Activated CD8-positive, alpha-beta memory T cell treated with anti-CD3 and anti-CD28 coated beads, Interleukin-2, amount 50 U/mL, for 24 hours (primary cell): ENCODE results near the gene EOLA2.
"Not testable (repeated sequence)": the region's sequence is repeated elsewhere in the genome, so short reads cannot be mapped to it uniquely, and the experiment has no call there.

Experiments used
- DNase-seq: peaks from one replicate; pipeline ENCODE4 v3.0.0-alpha.2; 2020; ENCODE audit errors: extremely low read depth

EOLA2 gene

DNA sequence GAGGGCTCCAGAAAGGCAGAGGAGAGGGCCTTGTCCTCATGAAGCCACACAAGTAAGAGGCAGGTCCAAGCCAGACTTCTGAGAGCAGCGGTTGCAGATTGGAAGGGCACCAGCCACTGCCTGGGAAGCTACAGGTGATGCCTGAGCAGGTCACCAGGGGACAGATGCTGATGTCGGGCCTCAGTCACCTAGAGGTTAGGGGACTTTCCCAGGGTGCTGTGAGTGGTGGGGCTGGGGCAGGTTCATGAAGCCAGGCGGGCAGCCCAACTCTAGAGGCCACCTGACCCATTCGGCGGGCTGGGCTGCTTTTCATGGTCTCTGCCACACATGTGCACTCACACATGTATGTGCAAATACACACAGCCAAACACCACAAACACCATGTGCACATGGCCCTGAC lies 5.3 kb downstream of the EOLA2 start:
- DNase-seq, result not testable (repeated sequence)

- not testable (repeated sequence) for DNase-seq
These were observed 6.1 kb downstream of the EOLA2 start for GRCh38 chrX:149932150-149932549.

DNA sequence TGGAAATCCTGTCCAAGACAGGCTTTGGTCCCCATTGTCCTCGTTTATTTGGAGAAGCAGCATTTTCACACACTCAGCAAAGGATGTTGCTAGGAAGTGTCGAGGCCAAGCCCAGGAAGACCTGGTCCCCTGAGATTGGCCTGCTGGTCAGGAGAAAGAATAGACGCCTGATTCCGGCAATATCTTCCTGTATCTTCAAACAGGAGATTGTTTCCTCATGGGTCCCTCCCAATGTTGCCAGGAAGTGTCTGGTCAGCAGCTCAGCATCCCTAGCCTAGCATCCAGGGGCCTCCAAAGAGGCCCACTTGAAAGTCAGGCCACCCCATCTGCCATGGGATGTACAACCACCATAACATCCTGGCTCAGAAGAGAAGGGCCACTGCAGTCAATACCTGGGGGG lies 6.9 kb downstream of the EOLA2 start:
- not testable (repeated sequence) for DNase-seq

GRCh38 chrX:149929400-149929799 lies 8.9 kb downstream of the EOLA2 start, which contains the start of gene HSFX4:
Gene HSFX4, plus strand, starts transcription at chrX:149929573. Its CDS starts 72 bp downstream, at chrX:149929645.
- not testable (repeated sequence) for DNase-seq

DNA sequence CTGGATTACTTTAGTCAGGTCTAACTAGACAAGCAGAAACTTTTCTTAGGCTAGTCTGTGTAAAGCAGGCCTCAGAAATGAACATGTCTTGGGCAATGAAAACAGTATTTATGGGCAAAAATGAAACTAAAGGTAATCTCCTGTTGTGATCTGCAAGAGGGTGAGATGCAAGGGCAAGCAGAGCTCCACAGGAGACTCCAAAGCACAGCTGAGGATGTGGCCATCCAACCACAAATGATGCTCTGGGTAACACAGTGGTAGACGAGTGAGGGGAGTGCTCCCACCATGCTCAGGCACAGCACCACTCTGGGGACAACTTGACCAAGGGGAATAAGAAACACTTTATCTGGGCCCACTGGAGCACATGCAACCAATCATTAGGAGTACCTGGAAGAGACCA lies 9.7 kb downstream of the EOLA2 start:
- not testable (repeated sequence) for DNase-seq

DNA sequence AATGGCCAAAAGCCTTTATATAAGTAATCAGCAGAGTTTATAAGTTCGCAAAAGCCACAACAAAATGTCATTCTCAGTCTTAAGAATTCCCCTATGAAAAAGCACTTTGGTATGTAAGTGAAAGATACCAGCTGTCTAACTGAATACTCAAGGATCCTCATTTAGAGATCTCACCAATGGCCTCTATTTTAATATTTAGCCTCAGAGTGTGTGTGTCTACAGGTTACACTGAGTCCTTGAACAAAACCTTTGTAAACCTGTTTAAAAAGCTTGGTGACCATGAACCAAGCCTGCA lies 10.4 kb downstream of the EOLA2 start:
- not testable (repeated sequence) for DNase-seq

GRCh38 chrX:149927245-149927963 lies 10.9 kb downstream of the EOLA2 start:
- DNase-seq, result not testable (repeated sequence)

DNA sequence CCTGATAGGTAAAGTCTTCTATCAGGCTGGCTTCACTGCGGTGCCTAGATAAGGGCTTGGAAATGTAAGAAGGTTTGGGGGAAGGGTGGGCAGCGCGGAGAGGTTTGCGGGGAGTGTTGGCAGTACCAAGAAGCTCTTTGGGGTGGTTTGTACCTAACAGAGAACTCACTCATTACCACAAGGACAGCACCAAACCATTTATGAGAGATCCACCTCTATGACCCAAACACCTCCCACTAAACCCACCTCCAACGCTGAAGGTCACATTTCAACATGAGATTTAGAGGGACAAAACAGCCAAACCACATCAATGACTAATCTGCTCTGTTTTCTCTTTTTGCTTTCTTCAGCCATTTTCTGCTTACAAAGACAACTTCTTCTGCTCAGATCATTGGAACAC lies 13.9 kb downstream of the EOLA2 start:
- not testable (repeated sequence) for DNase-seq

DNA sequence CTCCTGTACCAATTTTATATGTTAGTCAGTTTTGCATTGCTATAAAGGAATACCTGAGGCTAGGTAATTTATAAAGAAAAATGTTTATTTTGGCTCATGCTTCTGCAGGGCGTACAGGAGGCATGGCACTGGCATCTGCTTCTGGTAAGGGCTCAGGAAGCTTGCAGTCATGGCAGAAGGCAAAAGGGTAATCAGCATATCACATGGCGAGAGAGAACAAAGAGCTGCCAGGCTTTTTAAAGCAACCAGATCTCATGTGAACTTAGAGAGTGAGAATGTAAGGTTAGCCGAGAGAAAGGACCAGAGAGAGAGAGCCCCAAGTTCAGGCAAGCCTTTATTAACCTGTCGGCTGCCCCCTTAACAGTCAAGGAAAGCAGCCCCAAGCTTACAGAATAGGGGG lies 14.5 kb downstream of the EOLA2 start:
- DNase-seq, result not testable (repeated sequence)

DNA sequence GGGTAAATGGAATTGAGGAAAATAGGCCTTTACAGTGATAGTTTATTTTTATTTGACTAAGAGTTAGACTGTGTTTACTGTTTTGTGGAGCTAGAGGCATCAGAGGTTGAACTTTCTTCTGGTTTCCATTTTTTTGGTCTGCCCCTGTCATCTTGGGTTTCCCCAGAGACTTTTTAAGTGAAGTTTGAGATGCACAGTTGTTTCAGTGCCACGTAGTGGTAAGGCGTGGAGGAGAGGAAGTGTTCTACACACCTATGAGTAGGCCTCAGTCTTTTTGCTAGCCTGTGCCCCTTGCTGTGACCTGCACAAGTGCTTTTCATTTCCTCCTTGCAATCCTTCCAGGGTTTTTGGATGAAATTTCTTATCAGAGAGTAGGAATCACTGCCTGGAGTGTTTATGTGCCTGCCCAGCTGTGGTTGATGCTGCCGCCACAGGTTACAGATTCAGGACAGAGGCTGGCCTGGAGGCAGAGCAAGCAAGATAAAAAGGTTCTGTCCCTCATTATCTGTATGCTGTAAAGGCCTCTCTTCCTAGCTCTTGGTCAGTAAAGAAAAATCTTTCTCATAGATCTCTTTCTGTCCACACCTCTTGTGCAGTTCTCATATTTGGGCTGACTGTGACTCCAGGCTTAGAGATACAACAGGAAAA lies 21.4 kb downstream of the EOLA2 start:
- DNase-seq, result no peak

DNA sequence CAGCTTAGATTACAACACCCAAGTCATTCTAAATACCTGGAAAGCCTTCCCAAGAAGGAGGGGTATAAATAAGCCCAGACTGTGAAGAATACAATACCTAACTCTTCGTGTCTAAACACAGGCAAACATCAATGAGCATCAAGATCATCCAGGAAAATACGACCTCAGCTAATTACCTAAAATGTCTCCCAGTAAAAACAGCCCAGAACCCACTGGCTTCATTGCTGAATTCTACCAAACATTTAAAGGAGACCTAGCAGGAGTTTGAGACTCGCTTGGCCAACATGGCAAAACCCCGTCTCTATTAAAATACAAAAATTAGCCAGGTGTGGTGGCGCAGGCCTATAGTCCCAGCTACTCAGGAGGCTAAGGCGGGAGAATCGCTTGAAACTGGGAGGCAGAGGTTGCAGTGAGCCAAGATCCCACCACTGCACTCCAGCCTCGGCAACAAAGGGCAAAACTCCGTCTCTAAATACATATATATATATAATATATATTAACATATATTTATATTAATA lies 28.1 kb downstream of the EOLA2 start:
- DNase-seq, result no peak

- DNase-seq, result no peak
These were observed 28.7 kb downstream of the EOLA2 start for GRCh38 chrX:149909324-149910177.

- DNase-seq, result no peak
These were observed 29.6 kb downstream of the EOLA2 start for GRCh38 chrX:149908727-149909126.

DNA sequence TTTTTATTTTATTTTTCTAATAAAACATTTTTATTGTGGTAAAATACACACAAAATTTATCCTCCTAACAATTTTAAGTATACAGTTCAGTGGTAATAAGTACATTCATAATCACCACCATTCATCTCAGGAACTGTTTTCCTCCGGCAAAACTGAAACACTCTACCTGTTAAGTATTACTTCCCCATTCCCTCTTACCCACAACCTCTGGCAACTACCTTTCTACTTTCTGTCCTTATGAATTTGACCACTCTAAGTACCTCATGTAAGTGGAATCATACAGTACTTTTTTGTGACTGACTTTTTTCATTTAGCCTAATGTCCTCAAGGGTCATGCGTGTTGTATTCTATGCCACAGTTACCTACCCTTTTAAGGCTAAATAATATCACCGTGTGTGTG lies 30.0 kb downstream of the EOLA2 start:
- no peak for DNase-seq

- no peak for DNase-seq
These were observed 34.2 kb downstream of the EOLA2 start for GRCh38 chrX:149903889-149904748.

- DNase-seq, result no peak
These were observed 39.7 kb downstream of the EOLA2 start for GRCh38 chrX:149898554-149898953.

GRCh38 chrX:149890828-149891227 lies 47.5 kb downstream of the EOLA2 start:
- DNase-seq, result not testable (repeated sequence)
